GM12891 (cell line): ENCODE measurements around the gene ZNF575.

Source experiments
- PAX5 ChIP-seq: IDR thresholded peaks from 2 replicates; pipeline ENCODE4 v1.6.1; 2011; ENCODE audit warnings: low read length, moderate library complexity, mild to moderate bottlenecking; ENCODE audit not compliant: insufficient read depth, severe bottlenecking
- POLR2A ChIP-seq: IDR thresholded peaks from 2 replicates; pipeline ENCODE4 v1.6.1; 2011; ENCODE audit warnings: low read depth, low read length, control low read depth
- POLR2AphosphoS5 ChIP-seq: IDR thresholded peaks from 2 replicates; pipeline ENCODE4 v1.6.1; 2011; ENCODE audit warnings: low read depth, low read length, control low read depth
- TAF1 ChIP-seq: IDR thresholded peaks from 2 replicates; pipeline ENCODE4 v1.6.1; 2011; ENCODE audit warnings: low read depth, low read length, control low read depth

DNA sequence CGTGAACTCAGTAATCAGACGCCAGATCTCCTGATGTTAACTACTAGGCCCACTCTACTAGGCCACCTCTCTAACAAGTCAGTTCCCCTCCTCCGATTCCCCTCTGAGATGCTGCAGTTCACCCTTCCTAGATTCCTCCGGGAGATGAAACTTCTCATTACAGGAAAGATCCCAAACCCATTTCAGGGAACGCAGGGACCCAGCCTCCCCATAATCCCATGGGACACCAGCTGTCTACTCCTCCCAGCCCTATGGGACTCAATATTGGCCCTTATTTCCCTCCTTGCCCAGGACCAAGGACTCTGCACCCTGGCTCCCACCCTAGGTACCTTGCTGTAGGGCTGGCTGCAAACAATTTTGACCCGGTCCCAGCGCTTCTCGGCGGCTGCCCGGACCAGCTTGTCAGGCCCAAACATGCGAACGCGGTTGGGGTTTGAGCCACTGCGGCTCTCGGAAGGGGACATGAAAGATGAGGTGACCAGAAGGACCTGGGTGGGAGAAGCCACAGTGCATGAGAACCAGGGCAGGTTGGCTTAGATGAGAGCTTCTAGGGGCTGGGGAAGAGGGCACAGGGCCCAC, 21.4 kb downstream of the ZNF575 start:
- TF ChIP-seq POLR2AphosphoS5 (no peak), PAX5 (no peak), POLR2A (no peak), TAF1 (no peak)
